22Rv1 (cell line): ENCODE results near the gene SPSB1.

Source experiments
- ZFX ChIP-seq: fragments of 450-650 bp; IDR thresholded peaks from 2 replicates; pipeline ENCODE4 v1.6.1; 2017; ENCODE audit warnings: antibody characterized with exemption, borderline replicate concordance
- TF ChIP-seq, protein P1 (sequence below): fragments of 450-650 bp; IDR thresholded peaks from 2 replicates; pipeline ENCODE4 v1.5.1; 2017; ENCODE audit warnings: mild to moderate bottlenecking

GRCh38 chr1:9345922-9346321, 53.2 kb downstream of the SPSB1 start:
- TF ChIP-seq, protein P1, sequence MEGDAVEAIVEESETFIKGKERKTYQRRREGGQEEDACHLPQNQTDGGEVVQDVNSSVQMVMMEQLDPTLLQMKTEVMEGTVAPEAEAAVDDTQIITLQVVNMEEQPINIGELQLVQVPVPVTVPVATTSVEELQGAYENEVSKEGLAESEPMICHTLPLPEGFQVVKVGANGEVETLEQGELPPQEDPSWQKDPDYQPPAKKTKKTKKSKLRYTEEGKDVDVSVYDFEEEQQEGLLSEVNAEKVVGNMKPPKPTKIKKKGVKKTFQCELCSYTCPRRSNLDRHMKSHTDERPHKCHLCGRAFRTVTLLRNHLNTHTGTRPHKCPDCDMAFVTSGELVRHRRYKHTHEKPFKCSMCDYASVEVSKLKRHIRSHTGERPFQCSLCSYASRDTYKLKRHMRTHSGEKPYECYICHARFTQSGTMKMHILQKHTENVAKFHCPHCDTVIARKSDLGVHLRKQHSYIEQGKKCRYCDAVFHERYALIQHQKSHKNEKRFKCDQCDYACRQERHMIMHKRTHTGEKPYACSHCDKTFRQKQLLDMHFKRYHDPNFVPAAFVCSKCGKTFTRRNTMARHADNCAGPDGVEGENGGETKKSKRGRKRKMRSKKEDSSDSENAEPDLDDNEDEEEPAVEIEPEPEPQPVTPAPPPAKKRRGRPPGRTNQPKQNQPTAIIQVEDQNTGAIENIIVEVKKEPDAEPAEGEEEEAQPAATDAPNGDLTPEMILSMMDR, result no peak
- no peak for TF ChIP-seq ZFX
